ENCODE results near the gene AFAP1L1. TPM values are rescaled to one million over a fixed set of nuclear protein-coding genes. Genes with fewer than 3 reads are reported as not detected.
A peak's percentile ranks its signal among the peaks of the same experiment; 100 is the strongest.

The AFAP1L1 gene
- total RNA-seq, 1 donor = 2.3 TPM

DNA sequence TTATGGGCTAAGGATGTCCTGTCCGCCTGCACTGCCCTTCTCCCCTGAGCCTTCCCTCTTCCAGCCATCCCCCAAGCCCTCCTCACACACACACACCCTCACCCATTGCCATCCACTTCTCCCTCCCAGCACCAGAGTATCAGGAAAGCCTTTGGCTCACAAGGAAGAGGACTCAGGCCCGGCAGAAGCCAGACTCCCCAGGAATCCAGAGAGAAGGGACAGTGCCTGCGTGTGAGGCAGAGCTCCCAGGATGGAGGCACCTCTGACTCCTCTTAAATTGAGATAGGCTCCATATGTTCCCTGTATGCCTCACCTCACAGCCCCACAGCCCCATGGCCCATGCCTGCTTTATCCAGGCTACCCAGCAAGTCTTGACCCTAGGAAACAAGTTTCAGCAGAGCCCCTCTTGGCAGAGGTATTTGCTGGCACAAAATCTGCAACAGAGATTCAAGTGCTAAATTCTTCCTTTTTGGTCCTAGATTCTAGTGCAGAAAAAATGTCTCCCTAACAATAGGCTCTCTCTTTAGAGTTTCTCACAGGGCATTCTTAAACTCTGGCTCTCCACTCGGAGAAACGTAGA lies 106.7 kb downstream of the AFAP1L1 start:
- H3K4me3 ChIP-seq (ENCODE audit: low read depth, low read length) = no peak overlapping the region
- TF ChIP-seq, protein P1, sequence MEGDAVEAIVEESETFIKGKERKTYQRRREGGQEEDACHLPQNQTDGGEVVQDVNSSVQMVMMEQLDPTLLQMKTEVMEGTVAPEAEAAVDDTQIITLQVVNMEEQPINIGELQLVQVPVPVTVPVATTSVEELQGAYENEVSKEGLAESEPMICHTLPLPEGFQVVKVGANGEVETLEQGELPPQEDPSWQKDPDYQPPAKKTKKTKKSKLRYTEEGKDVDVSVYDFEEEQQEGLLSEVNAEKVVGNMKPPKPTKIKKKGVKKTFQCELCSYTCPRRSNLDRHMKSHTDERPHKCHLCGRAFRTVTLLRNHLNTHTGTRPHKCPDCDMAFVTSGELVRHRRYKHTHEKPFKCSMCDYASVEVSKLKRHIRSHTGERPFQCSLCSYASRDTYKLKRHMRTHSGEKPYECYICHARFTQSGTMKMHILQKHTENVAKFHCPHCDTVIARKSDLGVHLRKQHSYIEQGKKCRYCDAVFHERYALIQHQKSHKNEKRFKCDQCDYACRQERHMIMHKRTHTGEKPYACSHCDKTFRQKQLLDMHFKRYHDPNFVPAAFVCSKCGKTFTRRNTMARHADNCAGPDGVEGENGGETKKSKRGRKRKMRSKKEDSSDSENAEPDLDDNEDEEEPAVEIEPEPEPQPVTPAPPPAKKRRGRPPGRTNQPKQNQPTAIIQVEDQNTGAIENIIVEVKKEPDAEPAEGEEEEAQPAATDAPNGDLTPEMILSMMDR (IDR thresholded peaks at IDR 0.05; ENCODE audit: insufficient read depth, low read length) = no peak
- no peak for DNase-seq (ENCODE audit: low read depth)

DNA sequence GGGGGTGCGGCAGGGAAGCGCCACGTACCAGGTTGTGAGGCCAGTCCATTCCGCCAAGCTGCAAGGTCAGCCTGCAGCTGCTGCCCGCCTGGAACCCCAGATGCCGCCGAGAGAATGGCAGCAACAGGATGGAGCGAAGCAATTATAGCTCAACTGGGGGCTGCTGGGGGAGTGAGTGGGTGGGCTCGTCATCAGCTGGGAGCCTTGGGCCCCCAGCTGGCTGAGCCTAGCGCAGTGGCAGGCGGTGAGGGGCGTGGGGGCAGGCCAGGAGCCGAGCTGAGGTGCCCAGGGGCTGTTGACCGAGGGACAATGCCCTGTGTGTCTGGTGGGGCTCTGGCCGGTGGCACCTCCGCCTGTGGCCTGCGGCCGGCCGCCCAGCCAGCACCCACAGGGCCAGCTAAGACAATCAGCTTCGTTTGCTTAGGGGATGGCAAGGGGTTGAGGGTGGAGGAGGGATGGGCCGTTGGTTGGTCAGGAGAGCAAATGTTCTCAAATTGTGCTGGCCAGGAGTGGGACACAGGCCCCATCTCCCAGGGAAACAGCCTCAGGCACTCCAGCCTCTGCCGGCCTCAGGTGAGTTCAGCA lies 107.6 kb downstream of the AFAP1L1 start, which contains the start of gene IL17B:
Gene IL17B, minus strand, starts transcription at position 116 of the 585 bp plus-strand sequence. Its CDS starts 67 bp downstream, at position 49.
- DNase-seq (ENCODE audit: low read depth) = no peak
- no peak within 1 kb of the TSS for H3K4me3 ChIP-seq (ENCODE audit: low read depth, low read length)
- TF ChIP-seq, protein P1 (IDR thresholded peaks at IDR 0.05; ENCODE audit: insufficient read depth, low read length) = no peak

DNA sequence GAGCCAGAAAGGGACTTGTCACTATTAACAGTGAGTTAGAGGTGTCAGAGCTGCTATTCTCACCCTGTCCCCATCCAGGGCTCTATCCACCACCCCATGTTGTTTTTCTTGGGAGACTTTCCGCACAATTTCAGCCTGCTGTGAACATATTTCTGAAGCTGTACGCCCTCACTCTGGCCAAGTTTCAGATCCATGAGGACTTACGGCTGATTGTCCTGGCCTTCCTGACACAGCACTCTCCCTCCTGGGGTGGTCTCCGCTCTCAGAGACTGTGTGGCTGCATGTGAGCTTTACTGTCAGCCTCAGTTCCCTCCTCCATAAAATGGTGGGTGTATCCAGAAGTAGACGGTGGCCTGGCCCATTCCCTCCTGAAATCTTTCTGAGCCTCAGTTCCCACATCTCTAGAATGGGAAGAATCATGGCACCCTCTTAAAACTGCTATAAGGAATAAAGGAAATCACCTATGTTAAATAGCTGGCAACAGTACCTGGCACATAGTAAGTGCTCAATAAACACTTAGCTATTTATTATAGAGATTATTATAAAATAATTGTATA lies 108.2 kb downstream of the AFAP1L1 start:
- TF ChIP-seq, protein P1 (IDR thresholded peaks at IDR 0.05; ENCODE audit: insufficient read depth, low read length) = no peak
- H3K4me3 ChIP-seq (ENCODE audit: low read depth, low read length) = no peak overlapping the region
- no peak for DNase-seq (ENCODE audit: low read depth)

DNA sequence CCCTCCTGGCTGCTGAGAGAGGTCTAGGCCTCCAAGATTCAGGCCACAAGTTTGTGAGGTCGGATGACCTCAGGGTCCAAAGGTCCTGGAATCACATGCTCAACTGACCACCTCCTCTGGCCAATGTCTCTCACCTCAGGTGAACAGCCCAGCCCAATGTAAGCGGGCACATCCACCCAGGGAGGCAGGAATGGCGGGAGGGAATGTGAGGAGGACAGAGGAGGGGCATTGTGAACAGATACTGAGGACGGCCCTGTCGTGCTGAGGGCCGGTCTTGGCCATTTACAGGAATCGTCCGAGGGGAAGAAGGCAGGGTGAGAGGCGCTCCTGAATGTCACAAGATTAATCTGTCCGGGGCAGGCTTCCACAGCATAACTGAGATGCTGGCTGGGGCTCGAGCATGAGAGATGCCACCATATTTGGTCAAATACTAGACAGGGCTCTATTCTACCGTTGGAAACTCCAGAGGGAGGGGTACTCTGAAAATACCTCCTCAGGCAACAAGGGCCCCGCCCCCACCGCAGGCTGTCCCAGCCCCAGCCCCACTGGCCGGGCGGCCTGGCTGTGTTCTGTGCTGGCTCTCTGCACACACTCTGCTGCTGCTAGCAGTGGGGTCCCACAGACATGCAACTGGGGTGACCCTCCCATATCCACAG lies 108.9 kb downstream of the AFAP1L1 start:
- no peak for DNase-seq (ENCODE audit: low read depth)
- H3K4me3 ChIP-seq (ENCODE audit: low read depth, low read length) = no peak overlapping the region
- TF ChIP-seq, protein P1 (IDR thresholded peaks at IDR 0.05; ENCODE audit: insufficient read depth, low read length) = no peak

DNA sequence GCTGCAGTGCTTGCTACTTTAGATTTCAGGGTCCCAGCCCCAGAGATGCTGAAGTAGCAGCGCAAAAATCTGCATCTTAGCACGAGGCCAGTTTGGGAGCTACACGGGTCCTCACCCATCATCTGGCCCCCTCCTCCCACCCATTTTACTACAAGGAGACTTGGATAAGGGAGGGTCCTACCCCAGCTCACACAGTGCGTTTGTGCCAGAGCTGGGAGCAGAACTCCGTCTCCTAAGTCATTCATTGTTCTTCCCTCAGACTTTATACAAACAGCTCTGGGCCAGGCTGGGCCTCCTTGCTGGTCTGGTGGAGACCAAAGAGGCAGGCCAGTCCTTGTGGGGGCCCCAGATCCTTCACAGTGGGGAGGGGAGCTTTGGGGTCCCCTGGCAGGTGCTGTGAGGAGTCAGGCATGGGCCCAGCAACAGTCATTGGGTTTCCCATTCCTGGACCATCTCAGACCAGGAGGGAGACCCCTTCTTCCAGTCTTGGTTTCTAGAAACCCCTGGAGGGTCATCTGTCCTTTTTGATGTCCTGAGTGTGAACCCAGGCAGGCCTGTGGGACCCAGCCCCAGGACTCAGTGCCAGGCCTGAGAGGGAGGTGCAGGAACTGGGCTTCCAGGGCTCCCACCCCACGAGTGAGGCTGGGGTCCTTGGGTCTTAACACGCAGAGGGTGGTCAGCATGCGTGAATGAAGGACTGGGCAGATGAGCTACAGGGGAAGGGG lies 109.8 kb downstream of the AFAP1L1 start:
- TF ChIP-seq, protein P1 (IDR thresholded peaks at IDR 0.05; ENCODE audit: insufficient read depth, low read length) = no peak
- DNase-seq (ENCODE audit: low read depth) = no peak
- no peak overlapping the region for H3K4me3 ChIP-seq (ENCODE audit: low read depth, low read length)

DNA sequence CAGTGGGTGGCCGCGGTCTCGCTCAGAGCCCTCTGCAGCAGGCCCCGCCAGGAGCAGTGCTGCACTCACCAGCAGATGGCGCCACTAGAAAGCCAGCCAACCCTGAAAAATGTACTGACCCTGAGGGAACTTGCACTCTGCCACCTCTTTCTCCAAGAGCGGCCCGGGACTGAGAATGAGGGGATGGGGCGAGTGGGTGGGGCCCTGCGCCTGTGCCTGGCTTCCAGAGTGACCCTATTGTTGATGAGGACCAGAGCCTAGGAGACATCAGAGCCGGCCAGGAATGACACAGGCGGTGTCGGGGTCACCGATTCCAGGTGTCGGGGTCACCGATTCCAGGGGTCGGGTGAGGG lies 110.3 kb downstream of the AFAP1L1 start:
- DNase-seq (ENCODE audit: low read depth) = peak; percentile 75
- TF ChIP-seq, protein P1 (IDR thresholded peaks at IDR 0.05; ENCODE audit: insufficient read depth, low read length) = peak; percentile 97
- no peak overlapping the region for H3K4me3 ChIP-seq (ENCODE audit: low read depth, low read length)
